G401 (cell line): ENCODE results near the gene RTKN2. TPM values are rescaled to one million over a fixed set of nuclear protein-coding genes. Genes with fewer than 3 reads are reported as not detected.

Experiments
- DNase-seq: peaks from one replicate; pipeline ENCODE4 v3.0.0-alpha.2; 2015; ENCODE audit warnings: low spot score
- in situ Hi-C: cut with HindIII; loops from 2 replicates; pipeline ENCODE4 v1.10.0; 2016; ENCODE audit warnings: low sequenced_read_pairs, mixed read lengths
- total RNA-seq: library from RNA; depleted of rRNA; stranded (reverse); fragments of >200 nt; shearing (Covaris generic); gene quantifications from 2 replicates; pipeline ENCODE4 v1.2.3, GENCODE V29; 2014

Gene RTKN2
- total RNA-seq, 1 experiment from 2014 or later = 4.5 TPM

DNA sequence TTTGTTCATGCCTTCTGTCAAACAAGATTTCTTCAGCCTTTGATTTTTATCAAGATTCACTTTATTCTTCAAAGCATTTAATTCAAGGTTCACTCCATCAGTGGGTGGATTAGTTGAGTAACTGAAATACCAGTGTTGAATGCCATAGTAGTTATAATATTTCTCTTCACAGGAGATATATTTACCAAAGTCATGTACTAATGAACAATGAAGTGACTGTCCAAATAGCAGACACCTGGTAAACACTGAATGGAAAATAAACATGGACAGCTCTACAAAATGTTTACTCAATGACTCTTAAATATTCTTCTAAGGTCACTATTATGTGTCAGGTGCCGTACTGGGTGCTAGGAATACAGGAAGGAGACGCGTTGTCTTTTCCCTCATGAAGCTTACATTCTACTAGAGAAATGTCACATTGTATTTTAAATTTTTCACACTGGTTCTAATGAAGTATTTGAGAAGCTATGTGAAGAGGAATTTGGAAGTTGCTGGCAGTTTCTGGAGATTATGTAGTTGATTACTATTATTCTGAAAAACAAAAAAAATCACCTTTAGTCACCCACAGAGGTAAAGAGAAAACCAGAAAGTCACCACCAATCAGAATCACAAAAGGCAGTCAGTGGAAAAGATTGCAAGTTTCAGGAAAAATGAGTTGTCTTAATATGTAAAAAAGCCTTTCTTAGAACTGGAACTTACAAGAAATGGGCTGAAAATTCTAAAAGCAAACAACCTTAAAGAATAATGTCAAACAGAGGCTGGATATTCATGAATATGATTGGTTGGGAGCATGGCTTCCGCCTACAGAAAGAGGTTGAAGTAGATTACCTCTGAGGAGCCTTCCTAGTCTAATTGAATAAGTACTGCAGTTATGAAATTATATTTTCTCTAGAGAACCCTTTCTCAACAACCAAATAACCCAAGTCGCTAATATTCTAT, 84.5 kb downstream of the RTKN2 start:
- in situ Hi-C loops = no loop called here
- no peak for DNase-seq

DNA sequence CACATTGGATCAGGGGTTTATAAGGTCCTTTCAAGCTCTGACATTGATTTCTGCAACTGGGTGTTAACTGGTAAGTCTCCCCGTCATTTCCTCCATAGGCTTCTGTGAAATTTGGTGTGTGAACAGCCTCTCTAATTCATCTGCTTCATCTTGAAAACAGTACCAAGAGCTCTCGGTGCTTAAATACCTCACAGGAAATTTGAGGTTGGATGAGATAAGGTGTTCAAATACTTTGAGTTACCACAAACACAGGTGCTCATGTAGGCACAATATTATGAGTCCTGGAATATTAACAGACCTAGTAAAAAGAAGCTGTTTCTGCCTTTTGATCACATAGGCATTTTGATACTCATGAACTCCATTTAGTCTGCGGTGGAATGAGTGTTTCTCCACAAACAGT, 85.2 kb downstream of the RTKN2 start:
- DNase-seq = no peak
- in situ Hi-C loops = no loop called here

DNA sequence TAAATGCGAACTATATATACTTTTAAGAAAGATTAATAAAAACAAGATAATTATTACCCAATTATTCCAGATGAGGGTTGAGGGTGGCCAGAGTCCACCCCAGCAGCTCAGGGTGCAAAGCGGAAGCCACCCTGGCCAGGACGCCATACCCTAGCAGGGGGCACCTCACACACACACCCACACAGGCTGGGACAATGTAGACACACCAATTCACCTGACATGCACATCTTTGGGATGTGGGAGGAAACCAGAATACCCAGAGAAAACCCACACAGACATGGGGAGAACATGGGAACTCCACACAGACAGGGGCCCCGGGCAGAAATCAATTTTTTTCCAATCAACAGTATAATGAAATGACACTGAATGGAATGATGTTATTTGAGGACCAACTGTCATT, 86.0 kb downstream of the RTKN2 start:
- in situ Hi-C loops = no loop called here
- no peak for DNase-seq

DNA sequence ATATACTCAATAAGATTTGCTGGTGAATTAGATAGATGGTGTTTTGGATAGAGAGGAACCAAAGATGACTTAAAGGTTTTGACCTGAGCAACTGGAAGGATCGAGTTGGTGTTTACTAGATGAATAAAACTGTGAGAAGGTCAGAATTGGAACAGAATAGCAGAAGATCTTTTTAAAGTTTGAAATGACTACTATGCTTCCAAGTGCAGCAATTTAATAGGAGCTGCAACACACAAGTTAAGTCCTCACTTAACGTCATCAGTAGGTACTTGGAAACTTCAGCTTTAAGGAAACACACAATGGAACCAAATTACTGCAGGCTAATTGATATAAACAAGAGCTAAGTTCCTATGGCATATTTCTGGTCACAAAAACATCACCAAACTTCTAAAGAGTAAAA, 86.5 kb downstream of the RTKN2 start:
- DNase-seq = no peak
- in situ Hi-C loops = no loop called here

DNA sequence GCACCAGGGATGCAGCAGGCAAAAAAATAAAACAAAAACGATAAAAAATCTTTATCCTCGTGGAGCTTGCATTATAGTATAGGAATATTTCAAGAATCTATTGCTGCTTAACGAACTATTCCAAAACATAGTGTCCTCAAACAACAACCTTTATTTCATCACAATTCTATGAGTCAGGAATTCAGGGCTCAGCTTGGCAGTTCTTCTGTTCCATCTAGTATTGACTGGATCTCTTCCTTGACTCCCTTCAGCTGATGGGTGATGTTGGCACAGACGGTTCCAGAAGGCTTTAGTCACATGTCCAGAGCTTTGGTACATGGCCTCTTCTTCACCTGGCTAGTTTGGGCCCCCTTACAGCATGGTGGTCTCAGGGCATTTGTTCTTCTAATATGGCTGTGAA, 88.0 kb downstream of the RTKN2 start:
- DNase-seq = no peak
- in situ Hi-C loops = no loop called here

DNA sequence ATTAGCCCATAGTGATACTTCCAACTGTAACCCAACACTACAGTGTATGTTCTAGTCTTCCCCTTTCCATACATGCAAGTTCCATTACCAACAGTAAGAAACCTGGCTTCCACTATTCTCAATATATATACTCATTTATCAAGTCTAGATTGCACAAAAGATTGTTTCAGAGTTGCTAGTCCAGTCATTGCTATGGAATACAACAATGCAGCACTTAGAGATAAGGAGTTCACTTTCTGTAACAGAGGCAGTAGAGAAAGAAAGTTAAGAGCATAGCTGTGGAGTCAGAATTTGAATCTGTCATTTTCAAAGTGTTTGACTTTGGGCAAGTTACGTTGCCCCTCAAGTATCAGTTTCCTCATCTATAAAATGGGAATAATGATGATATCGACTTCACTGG, 90.1 kb downstream of the RTKN2 start:
- DNase-seq = no peak
- in situ Hi-C loops = no loop called here

DNA sequence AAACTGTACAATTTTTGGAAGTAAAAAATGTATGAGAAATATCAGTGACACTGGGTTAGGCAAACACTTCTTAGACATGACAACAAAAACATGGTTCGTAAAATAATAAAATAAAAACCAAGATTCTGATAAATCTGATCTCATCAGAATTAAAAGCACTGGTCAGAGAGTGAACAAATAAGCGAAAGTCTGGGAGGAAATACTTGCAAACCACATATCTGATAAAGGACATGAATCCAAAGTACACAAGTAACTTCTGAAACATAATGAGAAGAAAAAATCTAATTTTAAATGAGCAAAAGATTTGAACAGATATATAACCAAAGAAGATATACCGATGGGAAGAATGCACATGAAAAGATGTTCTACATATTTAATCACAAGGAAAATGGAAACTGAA, 91.5 kb downstream of the RTKN2 start:
- in situ Hi-C loops = no loop called here
- no peak for DNase-seq

DNA sequence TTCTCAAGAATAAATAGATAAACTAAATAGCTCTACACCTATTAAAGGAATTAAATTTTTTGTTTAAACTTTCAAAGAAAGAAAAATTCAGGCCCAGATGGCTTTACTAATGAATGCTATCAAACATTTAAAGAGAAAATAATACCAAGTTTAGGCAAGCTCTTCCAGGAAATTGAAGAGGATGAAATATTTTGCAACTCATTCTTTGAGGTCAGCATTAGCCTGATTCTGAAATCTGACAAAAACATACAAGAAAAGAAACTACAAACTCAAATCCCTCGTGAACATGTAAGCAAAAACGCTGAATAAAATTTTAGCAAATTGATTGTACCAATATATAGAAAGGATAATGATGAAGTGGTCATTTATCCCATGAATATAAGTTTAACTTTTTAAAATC, 93.4 kb downstream of the RTKN2 start:
- no peak for DNase-seq
- in situ Hi-C loops = no loop called here

DNA sequence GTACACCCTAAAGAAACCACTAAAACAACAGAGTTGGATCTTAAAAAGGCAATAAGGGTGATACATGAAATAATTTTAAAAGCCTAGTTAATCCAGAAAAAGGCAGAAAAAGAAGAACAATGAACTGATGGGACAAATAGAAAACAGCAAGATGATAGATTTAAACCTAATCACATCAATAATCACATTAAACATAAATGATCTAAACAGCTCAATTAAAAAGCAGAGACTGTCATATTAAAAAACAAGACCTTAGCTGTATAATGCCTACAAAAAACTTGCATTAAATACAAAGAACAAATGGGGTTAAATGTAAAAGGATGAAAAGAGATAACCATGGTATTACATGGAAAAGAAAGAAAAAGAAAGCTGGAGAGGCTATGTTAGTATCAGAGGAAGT, 96.2 kb downstream of the RTKN2 start:
- in situ Hi-C loops = no loop called here

DNA sequence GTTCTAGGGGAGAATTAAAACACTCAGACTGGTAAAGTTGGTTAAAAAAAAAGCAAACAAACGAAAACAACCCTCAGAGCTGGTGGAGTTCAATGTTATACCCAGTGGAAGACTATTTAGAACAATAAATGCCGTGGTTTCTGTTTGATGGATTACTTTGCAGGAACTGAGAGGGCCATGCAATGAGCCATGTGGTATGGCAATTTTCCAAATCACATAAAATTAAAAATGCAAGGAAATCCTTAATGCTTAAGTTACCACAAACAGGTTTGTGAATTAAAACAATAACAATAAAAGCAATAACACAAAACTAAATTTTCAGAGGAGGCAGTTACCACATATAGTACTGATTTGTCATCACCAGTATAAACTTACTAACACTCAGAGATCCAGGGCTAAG, 96.9 kb downstream of the RTKN2 start:
- in situ Hi-C loops = no loop called here
- DNase-seq = no peak

More for the DNA sequence above, 96.2 kb downstream of the RTKN2 start:
- DNase-seq = no peak

DNA sequence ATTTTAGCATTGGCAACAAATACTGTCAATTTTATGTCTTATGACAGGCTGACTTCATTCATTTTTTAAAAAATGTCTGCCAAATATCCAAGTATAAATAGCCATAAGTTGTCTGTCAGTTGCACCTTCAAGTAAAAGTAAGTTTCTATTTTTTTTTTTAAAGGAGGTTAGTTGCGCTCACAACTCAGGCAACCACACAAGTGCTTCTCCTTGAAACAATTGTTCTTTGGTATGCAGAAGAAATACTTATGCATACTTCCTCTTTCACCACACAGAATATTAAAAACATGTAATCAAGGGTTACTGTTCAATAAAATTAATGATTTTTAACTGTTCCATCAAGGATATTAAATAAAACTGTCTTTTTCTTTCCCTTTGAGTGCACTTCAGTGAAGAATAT, 97.9 kb downstream of the RTKN2 start:
- DNase-seq = no peak
- in situ Hi-C loops = no loop called here

DNA sequence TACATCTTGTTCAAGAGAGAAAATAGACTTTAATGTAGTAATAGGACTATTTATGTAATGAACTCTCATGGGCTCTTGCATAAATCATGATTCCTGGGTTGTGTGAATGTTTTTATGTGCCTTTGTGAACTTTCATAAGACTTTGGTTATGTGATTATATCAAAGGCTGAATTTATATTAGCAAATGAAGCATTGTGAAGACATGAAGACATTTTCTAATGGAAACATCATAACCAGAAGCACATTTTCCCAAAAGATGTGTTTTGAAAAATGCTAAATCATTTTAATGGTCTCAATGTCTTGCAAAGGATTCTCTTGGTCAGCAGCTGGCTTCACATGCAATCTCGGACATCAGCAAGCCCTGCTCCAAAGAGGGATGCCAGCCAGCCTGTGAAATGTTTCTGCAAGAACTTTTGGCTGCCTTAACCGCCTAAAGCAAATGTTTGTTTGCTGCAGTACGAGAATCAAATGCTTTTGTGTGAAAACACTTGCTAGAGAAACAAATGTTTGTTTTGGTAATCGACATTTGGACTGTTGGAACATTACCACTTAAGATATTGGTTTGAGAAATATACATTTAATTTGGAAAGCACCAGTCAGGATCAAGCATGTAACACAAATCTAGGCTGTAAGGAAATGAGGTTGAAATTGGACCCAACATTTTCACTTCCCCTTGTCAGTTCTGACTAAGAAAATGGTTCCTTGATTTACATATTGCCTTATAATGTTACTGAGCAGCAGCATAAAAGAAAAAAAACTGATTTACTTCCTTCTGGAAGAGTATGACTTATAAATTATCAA, 102.1 kb downstream of the RTKN2 start:
- in situ Hi-C loops = no loop called here

DNA sequence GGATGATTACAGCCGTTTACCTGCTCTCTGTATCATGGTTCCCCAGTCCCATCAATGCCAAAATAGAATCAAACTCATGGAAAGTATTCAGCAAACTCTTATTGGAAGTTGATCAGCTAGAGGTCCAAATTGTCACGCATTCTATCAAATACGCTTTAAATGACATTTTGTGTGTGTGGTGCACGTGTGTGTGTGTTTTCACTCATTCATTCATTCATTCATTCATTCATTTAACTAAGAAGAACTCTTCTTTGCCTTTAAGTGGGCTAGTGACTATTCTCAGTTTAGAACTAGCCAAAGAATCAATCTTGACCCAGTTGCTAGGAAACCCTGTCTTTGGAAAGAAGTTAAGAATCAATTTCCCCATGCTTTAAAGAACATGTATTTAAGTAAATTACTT, 102.8 kb downstream of the RTKN2 start:
- in situ Hi-C loops = no loop called here
- no peak for DNase-seq

More for the DNA sequence above, 102.1 kb downstream of the RTKN2 start:
- no peak for DNase-seq

DNA sequence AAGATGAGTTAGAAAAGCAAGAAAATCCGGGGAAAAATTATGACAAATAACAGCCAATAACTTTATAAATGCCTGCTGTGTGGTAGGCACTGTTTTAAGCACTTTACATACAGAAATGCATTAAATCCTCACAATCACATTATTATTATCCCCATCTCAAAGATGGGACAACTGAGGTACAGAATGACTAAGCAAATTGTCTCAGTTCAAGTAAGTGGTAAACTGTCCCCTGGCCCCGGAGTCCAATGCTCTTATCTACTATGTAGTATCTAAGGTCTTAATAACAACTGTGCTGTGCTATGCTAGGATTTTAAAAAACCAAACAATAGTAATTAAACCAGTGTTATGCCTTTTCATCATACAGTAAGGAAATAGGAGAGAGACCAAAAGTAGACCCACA, 105.6 kb downstream of the RTKN2 start:
- in situ Hi-C loops = no loop called here

DNA sequence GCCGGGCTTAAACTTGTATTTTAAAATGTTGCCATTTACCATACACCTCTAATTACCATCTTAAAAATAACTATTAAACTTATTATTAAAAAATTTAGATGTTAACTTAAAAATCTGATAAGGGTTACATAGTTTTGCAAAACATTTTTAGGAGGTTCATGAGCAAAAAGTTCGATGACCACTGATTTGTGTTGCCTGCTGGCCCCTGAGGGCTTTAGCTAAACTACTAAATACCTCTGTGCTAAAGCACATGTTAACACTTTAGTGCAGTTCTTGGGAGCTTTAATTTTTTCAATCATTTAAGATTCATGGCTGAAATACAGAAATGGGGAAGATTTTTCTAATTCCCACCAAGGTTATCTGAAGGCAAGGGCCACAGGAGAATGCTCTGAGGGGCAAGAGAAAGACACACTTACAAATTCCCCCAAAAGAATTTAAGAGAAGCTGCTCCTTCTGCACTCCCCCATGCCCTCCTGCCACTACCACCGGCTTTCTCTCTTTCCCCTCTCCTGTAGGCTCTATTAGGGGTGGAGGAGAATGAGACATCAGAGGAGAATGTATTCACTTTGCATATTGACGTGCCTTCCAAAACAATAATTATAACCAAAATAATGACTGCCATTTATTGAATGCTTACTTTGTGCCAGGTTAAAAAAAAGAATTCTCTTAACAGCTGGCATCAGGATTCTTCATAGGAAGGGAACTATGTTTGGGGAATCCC, 106.2 kb downstream of the RTKN2 start:
- in situ Hi-C loops = no loop called here

More for the DNA sequence above, 105.6 kb downstream of the RTKN2 start:
- DNase-seq = no peak

DNA sequence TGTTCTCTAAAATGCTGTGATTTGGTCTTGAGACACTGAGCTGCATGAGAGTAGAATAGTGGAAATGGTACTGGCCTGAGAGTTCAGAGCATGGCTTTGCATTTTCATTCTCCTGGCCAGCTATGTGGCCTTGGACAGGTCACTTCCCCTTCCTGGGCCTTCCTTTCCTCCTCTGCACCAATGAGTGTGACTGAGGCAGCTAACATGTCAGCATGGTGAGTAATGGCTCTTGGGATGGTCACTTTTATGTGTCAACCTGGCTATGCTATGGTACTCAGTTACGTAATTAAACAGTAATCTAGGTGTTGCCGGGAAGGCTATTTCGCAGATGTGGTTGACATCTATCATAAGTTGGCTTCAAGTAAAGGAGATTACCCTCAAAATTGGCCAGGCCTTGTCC, 109.3 kb downstream of the RTKN2 start:
- DNase-seq = no peak
- in situ Hi-C loops = no loop called here

More for the DNA sequence above, 106.2 kb downstream of the RTKN2 start:
- DNase-seq = no peak

DNA sequence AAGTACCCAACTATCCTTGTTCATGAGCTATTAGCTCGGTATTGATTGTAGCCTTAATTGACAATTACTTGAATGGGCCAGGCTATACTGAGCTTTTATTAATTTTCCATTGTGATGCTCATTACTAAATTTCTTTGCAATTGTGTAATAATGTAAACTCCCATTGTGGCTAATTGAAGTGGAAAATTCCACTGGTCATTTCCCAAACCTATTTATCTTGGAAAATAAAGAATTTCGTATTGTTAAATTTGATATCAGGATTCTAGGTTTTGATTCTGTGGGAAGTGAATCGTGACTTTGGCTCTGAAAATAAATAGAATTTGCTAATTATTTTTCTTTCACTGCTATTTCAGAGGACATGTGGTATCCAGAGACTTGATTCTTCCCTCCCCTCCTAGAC, 111.0 kb downstream of the RTKN2 start:
- no peak for DNase-seq
- in situ Hi-C loops = no loop called here

DNA sequence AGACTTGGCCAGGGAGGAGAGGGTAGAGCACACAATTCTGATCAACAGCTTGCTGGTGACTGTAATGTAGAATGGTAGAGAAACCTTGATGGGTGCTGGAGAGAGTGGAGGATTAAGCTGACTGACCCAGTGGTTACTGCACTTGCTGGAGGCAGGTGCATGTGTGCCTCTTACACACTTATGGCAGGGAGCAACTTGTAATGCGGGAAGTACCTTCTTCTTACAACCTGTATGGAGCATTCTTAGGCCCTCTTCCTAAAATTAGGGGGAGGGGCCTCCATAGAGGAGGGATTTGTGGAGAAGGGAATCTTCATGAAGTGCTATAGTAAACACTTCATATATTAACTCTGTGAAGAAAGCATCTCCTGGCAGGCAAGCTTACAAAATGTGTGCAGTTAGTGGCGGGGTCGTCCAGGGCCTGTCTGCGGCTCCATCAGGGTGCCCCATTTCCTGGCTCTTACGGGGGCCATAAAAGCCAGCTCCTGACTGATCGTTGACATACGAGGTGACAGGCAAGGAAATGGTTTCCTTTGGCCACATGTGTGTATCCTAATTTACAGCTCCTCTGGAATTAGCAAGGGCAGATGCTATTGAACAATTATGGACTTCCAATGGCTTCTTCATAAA, 113.5 kb downstream of the RTKN2 start:
- in situ Hi-C loops = no loop called here
- no peak for DNase-seq

DNA sequence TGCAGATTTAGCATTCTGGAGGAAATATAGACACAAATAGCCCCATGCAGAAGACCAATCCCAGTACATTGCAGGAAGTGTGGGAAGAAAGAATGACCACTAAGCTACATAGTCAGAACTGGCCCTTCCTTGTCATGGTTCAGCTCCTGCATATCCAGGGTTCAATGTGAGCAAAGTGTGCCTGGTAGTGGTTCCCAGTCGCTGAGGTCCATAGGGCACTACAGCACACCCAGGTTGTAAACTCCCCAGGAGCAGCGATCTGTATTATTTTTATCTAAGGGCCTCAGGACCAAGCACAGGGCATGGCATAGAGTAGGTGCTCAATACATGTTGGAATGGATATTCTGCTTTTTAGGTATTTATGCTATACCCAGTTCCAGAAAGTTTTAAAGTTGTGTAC, 114.4 kb downstream of the RTKN2 start:
- DNase-seq = no peak
- in situ Hi-C loops = no loop called here
